H9 (cell line): ENCODE measurements around the gene PDK4. TPM values are rescaled to one million over a fixed set of nuclear protein-coding genes. Genes with fewer than 3 reads are reported as not detected.

Experiments
- DNase-seq: peaks from one replicate; pipeline ENCODE4 v3.0.0-alpha.2; 2017
- H2AFZ ChIP-seq: one replicate; pipeline ENCODE4 v1.6.1; 2013; ENCODE audit warnings: mild to moderate bottlenecking, low read length, control low read depth, moderate library complexity
- H2AK5ac ChIP-seq: 2 replicates; pipeline ENCODE4 v1.6.1; 2013; ENCODE audit warnings: low read length, control low read depth, mixed read lengths; ENCODE audit not compliant: insufficient read length
- H2BK120ac ChIP-seq: one replicate; pipeline ENCODE4 v1.6.1; 2013; ENCODE audit warnings: low read depth, mild to moderate bottlenecking, low read length, control low read depth, inconsistent platforms; ENCODE audit not compliant: poor library complexity, severe bottlenecking
- H2BK12ac ChIP-seq: 2 replicates; pipeline ENCODE4 v1.6.1; 2013; ENCODE audit warnings: low read length, control low read depth, mixed read lengths, low read depth; ENCODE audit not compliant: insufficient read length
- H2BK15ac ChIP-seq: 2 replicates; pipeline ENCODE4 v1.6.1; 2013; ENCODE audit warnings: low read depth, low read length, control low read depth
- H2BK20ac ChIP-seq: one replicate; pipeline ENCODE4 v1.6.1; 2013; ENCODE audit warnings: low read depth, mild to moderate bottlenecking, low read length, control low read depth, inconsistent platforms; ENCODE audit not compliant: poor library complexity, severe bottlenecking
- H2BK5ac ChIP-seq: 2 replicates; pipeline ENCODE4 v1.6.1; 2013; ENCODE audit warnings: low read length, control low read depth, mixed read lengths; ENCODE audit not compliant: insufficient read length
- H3K14ac ChIP-seq: 2 replicates; pipeline ENCODE4 v1.6.1; 2013; ENCODE audit warnings: low read length, control low read depth; ENCODE audit not compliant: insufficient read depth
- H3K18ac ChIP-seq: 2 replicates; pipeline ENCODE4 v1.6.1; 2013; ENCODE audit warnings: low read depth, mild to moderate bottlenecking, mixed read lengths, low read length, control low read depth; ENCODE audit not compliant: insufficient read length
- H3K23ac ChIP-seq: 2 replicates; pipeline ENCODE4 v1.6.1; 2013; ENCODE audit warnings: low read length, control low read depth, mixed read lengths, low read depth; ENCODE audit not compliant: insufficient read length
- H3K23me2 ChIP-seq: 2 replicates; pipeline ENCODE4 v1.6.1; 2013; ENCODE audit warnings: low read depth, mild to moderate bottlenecking, mixed read lengths, low read length, control low read depth; ENCODE audit not compliant: insufficient read length, poor library complexity, severe bottlenecking
- H3K27ac ChIP-seq: 2 replicates; pipeline ENCODE4 v1.5.1; 2013; ENCODE audit warnings: low read length, control low read depth, mixed read lengths, low read depth; ENCODE audit not compliant: insufficient read length
- H3K27me3 ChIP-seq: 2 replicates; pipeline ENCODE4 v1.6.1; 2013; ENCODE audit warnings: low read length, control low read depth, inconsistent platforms; ENCODE audit not compliant: insufficient read depth
- H3K4ac ChIP-seq: 2 replicates; pipeline ENCODE4 v1.6.1; 2013; ENCODE audit warnings: low read depth, mild to moderate bottlenecking, control low read depth, inconsistent platforms, low read length, moderate library complexity
- H3K4me1 ChIP-seq: 2 replicates; pipeline ENCODE4 v1.6.1; 2013; ENCODE audit warnings: low read length, control low read depth, inconsistent platforms; ENCODE audit not compliant: insufficient read depth
- H3K4me2 ChIP-seq: 2 replicates; pipeline ENCODE4 v1.6.1; 2013; ENCODE audit warnings: low read length, control low read depth, mixed read lengths; ENCODE audit not compliant: insufficient read length, insufficient read depth
- H3K56ac ChIP-seq: 2 replicates; pipeline ENCODE4 v1.6.1; 2013; ENCODE audit warnings: low read depth, mild to moderate bottlenecking, mixed read lengths, low read length, control low read depth; ENCODE audit not compliant: insufficient read length
- H3K79me1 ChIP-seq: 2 replicates; pipeline ENCODE4 v1.6.1; 2013; ENCODE audit warnings: low read depth, mild to moderate bottlenecking, moderate library complexity, low read length, control low read depth, inconsistent platforms; ENCODE audit not compliant: insufficient read depth, poor library complexity, severe bottlenecking
- H3K79me2 ChIP-seq: 2 replicates; pipeline ENCODE4 v1.6.1; 2013; ENCODE audit warnings: low read length, control low read depth, inconsistent platforms; ENCODE audit not compliant: insufficient read depth
- H3K9ac ChIP-seq: 2 replicates; pipeline ENCODE4 v1.6.1; 2013; ENCODE audit warnings: low read length, control low read depth, mixed read lengths; ENCODE audit not compliant: insufficient read length; ENCODE audit errors: extremely low read depth
- H3K9me3 ChIP-seq: one replicate; pipeline ENCODE4 v1.6.1; 2013; ENCODE audit warnings: low read depth, low read length, inconsistent platforms; ENCODE audit not compliant: control insufficient read depth
- H3T11ph ChIP-seq: one replicate; pipeline ENCODE4 v1.6.1; 2013; ENCODE audit warnings: mild to moderate bottlenecking, low read length, control low read depth, inconsistent platforms
- H4K20me1 ChIP-seq: one replicate; pipeline ENCODE4 v1.6.1; 2013; ENCODE audit not compliant: control insufficient read depth, insufficient read length, insufficient read depth
- H4K5ac ChIP-seq: 2 replicates; pipeline ENCODE4 v1.6.1; 2013; ENCODE audit warnings: low read depth, mild to moderate bottlenecking, mixed read lengths, low read length, control low read depth; ENCODE audit not compliant: insufficient read length
- H4K8ac ChIP-seq: replicated peaks from 2 replicates; pipeline ENCODE4 v1.6.1; 2013; ENCODE audit warnings: low read length, control low read depth, mixed read lengths, low read depth; ENCODE audit not compliant: insufficient read length
- H4K91ac ChIP-seq: 2 replicates; pipeline ENCODE4 v1.6.1; 2013; ENCODE audit warnings: low read depth, mild to moderate bottlenecking, moderate library complexity, mixed read lengths, low read length, control low read depth; ENCODE audit not compliant: insufficient read length
- H3K27ac Mint-ChIP-seq, 3 experiments: 2 replicates in 2 of 3; 3 replicates in 1 of 3; pipeline ENCODE4 v1.8.0; 2020 to 2021; ENCODE audit warnings: mixed read lengths in 3 of 3, mild to moderate bottlenecking in 1 of 3, moderate library complexity in 1 of 3
- H3K27me3 Mint-ChIP-seq: 2 replicates; pipeline ENCODE4 v1.8.0; 2021; ENCODE audit warnings: low read depth, mild to moderate bottlenecking, moderate library complexity, mixed read lengths
- H3K36me3 Mint-ChIP-seq, 3 experiments: 2 replicates in 2 of 3; 3 replicates in 1 of 3; pipeline ENCODE4 v1.8.0; 2020 to 2021; ENCODE audit warnings: low read depth in 3 of 3, mixed read lengths in 3 of 3; ENCODE audit not compliant: insufficient read depth in 1 of 3
- H3K4me1 Mint-ChIP-seq, 2 experiments: 2 replicates each; pipeline ENCODE4 v1.8.0; 2020; ENCODE audit warnings: mixed read lengths in 2 of 2
- H3K4me3 Mint-ChIP-seq, 2 experiments: 2 replicates in 1 of 2; 3 replicates in 1 of 2; pipeline ENCODE4 v1.8.0; 2020 to 2021; ENCODE audit warnings: mild to moderate bottlenecking in 2 of 2, mixed read lengths in 2 of 2, moderate library complexity in 1 of 2
- H3K9me3 Mint-ChIP-seq, 2 experiments: 2 replicates in 1 of 2; 3 replicates in 1 of 2; pipeline ENCODE4 v1.8.0; 2020; ENCODE audit warnings: mild to moderate bottlenecking in 2 of 2, mixed read lengths in 2 of 2, moderate library complexity in 1 of 2
- CTCF ChIP-seq: fragments of 200-600 bp; sonication (generic); conservative IDR thresholded peaks from 3 replicates; pipeline ENCODE4 v1.8.0; 2021; ENCODE audit warnings: antibody characterized with exemption, mild to moderate bottlenecking
- WGBS: extraction: QIAGEN DNeasy Blood & Tissue Kit; methylation state at CpG from one replicate; pipeline ENCODE4 v1.1.7; 2013; ENCODE audit warnings: missing lambda C conversion rate, low lambda C conversion rate, mixed read lengths; ENCODE audit not compliant: insufficient read length; ENCODE audit errors: extremely low coverage; 5-methylcytosine and 5-hydroxymethylcytosine counted together
- total RNA-seq: library from RNA; stranded (reverse); gene quantifications from 2 replicates; pipeline ENCODE4 v1.2.1, GENCODE V29; 2021

The PDK4 gene
- total RNA-seq, 1 experiment from 2014 or later = not detected

DNA sequence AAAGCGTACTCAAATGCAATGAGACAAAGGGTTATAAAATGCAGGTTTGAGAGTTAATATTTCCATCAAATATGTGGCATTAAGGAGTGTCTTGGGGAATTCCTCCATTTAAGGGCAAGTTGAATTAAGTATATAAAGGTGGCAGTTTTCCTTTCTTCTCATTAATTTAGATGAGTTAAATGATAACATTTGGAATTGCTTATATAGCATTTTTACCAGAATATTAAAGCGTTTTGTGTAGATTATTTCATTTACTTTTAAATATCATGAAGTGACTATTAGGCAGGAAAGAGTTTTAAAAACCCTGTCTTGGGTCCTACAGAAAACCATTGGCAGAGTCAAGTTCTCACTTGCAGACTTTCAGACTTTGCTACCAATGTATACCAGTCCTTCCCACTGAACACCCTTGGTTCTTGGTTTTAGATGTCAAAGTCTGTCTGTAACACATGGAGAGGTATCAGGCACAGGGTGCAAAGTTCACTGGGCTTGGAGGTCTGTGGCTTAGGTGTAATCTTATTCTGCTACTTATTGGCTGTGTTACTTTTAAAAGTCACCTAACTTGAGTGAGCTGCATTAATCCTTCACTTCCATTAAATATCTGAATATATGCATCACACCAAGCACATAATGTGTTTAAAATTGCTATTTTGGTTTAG, 59.5 kb downstream of the PDK4 start:
- H2AFZ ChIP-seq = no peak overlapping the region
- no peak overlapping the region for H2BK20ac ChIP-seq
- no peak overlapping the region for H3K23ac ChIP-seq
- no peak overlapping the region for H2BK120ac ChIP-seq
- H4K5ac ChIP-seq = no peak overlapping the region
- no peak overlapping the region for H4K91ac ChIP-seq
- H2BK15ac ChIP-seq = no peak overlapping the region
- H4K8ac ChIP-seq = no peak overlapping the region
- H3K4me1 ChIP-seq = no peaks in the 10 kb centered on the region
- H3K9ac ChIP-seq = no peak overlapping the region
- no peak overlapping the region for H3K27ac ChIP-seq
- no peaks in the 10 kb centered on the region for H4K20me1 ChIP-seq
- H3K27me3 ChIP-seq = no peaks in the 10 kb centered on the region
- H3K79me1 ChIP-seq = no peaks in the 10 kb centered on the region
- no peak overlapping the region for H3K4me2 ChIP-seq
- H3K79me2 ChIP-seq = no peaks in the 10 kb centered on the region
- no peak overlapping the region for H3K4me3 Mint-ChIP-seq
- no peaks in the 10 kb centered on the region for H3K4me1 Mint-ChIP-seq
- no peak overlapping the region for H2BK5ac ChIP-seq
- no peak overlapping the region for H2BK12ac ChIP-seq
- peaks cover 14% of the 10 kb centered on the region for H3K27me3 Mint-ChIP-seq
- H3T11ph ChIP-seq = no peak overlapping the region
- H2AK5ac ChIP-seq = no peak overlapping the region
- no peak overlapping the region for H3K56ac ChIP-seq
- no peaks in the 10 kb centered on the region for H3K23me2 ChIP-seq
- no peak for TF ChIP-seq CTCF
- H3K27ac Mint-ChIP-seq = no peak overlapping the region
- no peak overlapping the region for H3K14ac ChIP-seq
- H3K18ac ChIP-seq = no peak overlapping the region
- H3K9me3 Mint-ChIP-seq = no peaks in the 10 kb centered on the region; a peak in 1 of 5 replicates
- DNase-seq = no peak
- no CpG with 5 or more reads among the region's 2 CpGs for WGBS
- H3K4ac ChIP-seq = no peak overlapping the region
- H3K9me3 ChIP-seq = no peaks in the 10 kb centered on the region
- H3K36me3 Mint-ChIP-seq = no peaks in the 10 kb centered on the region
